ENCODE results near the gene KCNIP4.

The KCNIP4 gene

DNA sequence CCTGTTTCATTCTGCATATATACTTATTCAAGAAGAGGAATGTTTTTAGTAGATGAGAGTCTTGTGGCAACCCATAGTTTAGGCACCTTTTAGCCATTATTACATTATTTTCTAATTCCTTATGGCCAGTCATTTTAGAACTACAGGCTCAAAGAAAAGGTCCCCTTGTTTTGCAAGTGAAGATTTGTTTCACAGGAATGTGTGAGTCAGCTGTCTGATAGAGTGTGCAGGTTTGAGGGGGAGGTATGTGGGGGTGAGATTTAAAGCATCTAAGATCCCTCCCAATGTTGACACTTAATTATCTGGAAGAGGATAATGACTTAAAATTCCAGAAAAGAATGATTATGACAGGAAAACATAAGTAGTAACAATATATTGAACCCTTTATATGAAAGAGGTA, 495.6 kb downstream of the KCNIP4 start:
- no peak for TF ChIP-seq CTCF (IDR thresholded peaks at IDR 0.05)

DNA sequence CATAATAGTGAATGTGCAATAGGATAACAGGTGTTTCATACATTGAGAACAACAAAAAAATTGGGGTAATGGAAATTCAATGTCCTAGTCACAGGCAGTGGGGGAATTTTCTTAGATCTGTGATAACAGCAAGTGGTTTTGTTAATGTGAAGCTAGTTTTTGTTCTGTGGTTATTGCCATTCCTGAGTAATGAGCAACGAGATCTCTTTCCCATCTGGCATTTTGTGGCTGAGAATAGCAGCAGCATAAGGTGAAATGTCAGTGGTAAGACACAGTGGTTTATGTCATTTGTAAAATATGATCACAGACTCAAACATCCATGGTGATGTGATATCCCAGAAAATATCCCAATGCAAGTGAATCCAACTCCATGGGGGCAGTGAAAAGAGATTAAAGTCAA, 497.5 kb downstream of the KCNIP4 start:
- no peak for TF ChIP-seq CTCF (IDR thresholded peaks at IDR 0.05)

- TF ChIP-seq CTCF (IDR thresholded peaks at IDR 0.05) = no peak
Observed at GRCh38 chr4:21450331-21450730, 498.2 kb downstream of the KCNIP4 start.

- no peak for TF ChIP-seq CTCF (IDR thresholded peaks at IDR 0.05)
Observed at GRCh38 chr4:21447301-21448054, 501.1 kb downstream of the KCNIP4 start.

DNA sequence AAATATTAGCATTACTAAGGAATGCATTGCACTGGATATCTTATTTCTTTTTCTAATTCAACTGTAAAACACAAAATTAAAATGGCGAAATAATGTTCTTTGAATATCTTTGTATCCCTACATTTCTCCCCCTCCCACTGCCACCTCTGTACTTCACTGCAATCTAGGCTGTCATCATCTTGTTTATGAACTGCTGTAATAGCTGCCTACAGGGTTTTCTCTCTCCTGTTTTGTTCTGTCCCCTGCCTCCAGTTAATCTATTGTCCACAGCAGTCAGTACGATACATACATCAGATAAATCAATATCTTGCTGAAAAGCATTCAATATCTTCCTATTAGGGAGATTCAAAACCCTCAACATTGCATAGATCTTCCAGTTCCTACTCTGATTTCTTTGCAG, 528.4 kb downstream of the KCNIP4 start:
- TF ChIP-seq CTCF (IDR thresholded peaks at IDR 0.05) = no peak

DNA sequence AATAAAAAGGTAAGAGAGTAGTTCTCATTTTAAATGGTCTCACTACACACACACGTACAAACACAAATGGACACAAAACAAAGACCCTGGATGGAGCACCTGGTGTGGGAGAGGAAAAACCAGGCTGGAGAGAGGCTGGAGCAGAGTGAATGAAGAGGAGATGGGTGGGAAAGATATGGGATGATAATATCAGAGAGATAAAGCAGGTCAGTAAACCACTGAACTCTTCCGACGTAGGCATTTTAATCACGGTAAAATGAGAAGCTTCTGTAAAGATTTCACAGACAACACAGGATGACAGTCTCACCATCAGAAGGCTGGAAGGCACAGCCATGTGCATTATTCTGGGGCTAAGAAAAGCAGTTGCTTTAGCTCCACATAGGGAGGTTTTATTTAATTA, 532.8 kb downstream of the KCNIP4 start:
- no peak for TF ChIP-seq CTCF (IDR thresholded peaks at IDR 0.05)

DNA sequence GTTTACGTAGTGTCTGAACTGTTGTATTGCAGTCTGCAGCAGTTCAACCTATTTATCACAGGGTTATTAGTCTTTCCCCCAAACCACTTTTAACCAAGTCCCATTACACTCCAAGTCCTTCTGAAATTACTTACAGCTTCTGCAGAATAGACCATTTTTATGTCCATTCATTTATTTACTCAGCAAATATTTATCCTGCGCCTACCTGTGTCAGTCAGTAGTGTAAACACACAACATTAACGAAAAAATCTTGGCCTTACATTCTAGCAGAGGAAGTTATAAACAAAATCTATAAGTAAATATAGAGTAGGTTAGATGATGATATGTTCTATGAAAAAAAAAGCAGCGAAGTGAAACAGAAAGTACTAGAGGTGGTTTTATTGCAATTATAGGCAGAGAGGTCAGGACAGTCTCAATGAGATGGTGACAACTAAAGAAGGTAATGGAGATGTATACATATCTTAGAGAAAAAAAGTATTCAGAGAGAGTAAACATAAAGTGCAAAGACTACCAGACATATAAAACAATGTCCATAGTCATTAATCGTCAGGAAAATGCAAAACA, 534.7 kb downstream of the KCNIP4 start:
- no peak for TF ChIP-seq CTCF (IDR thresholded peaks at IDR 0.05)
